GM12864 (cell line): ENCODE data around the gene SRSF5.
"Not testable (repeated sequence)": the region's sequence is repeated elsewhere in the genome, so short reads cannot be mapped to it uniquely, and the experiment has no call there.

Experiments
- DNase-seq: peaks from one replicate; pipeline ENCODE4 v3.0.0-alpha.2; 2011; ENCODE audit warnings: low read depth
- H3K4me3 ChIP-seq: 2 replicates; pipeline ENCODE4 v1.5.1; 2011; ENCODE audit warnings: mild to moderate bottlenecking, low read depth, low read length, control low read depth
- CTCF ChIP-seq: IDR thresholded peaks from 2 replicates; pipeline ENCODE4 v1.5.1; 2011; ENCODE audit warnings: low read depth, mild to moderate bottlenecking, moderate library complexity, low read length, control low read depth, inconsistent platforms; ENCODE audit errors: missing control alignments

SRSF5 gene

DNA sequence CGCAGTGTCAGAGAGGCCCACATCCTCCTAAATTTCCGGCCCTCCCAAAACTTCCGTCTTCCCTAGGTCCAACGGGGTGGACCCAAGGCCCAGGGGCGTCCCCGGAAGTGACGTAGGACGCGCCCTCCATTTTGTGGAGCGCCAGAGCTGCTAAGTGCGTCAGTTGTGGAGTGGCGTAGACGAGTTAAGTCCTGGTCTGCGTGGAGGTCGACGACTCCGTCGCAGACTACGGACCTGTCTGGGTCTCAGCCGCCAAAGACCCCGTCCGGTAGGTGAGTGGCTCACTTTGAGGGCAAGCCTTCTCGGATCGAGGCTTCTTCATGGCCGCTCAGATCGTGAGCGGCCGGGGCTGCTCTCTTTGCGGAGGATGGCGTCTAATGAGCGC, at the start of gene SRSF5:
Gene SRSF5 (plus strand): TSS at position 159 of the 385 bp plus-strand sequence. CDS start 1,015 bp downstream, outside the sequence.
- no peak for TF ChIP-seq CTCF
- peak; percentile 94 for DNase-seq
- peak within 1 kb of the TSS; percentile 100 for H3K4me3 ChIP-seq

DNA sequence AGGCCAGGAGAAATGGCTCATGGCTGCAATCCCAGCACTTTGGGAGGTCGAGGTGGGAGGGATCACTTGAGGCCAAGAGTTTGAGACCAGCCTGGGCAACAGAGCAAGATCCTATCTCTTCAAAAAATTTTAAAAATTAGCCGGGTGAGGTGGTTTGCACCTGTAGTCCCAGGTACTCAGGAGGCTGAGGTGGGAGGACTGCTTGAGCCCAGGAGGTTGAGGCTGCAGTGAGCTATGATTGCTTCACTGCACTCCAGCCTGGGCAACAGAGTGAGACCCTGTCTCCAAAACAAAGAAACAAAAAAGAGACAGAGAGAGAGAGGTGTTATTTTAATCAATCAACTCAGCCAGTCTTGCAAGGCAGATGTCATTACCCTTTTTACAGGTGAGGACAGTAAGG, 48.3 kb upstream of the SRSF5 start:
- not testable (repeated sequence) for H3K4me3 ChIP-seq, DNase-seq

- no peak overlapping the region for H3K4me3 ChIP-seq
- DNase-seq: no peak
- TF ChIP-seq CTCF: no peak
Observed at GRCh38 chr14:69719501-69719951, 47.4 kb upstream of the SRSF5 start.

DNA sequence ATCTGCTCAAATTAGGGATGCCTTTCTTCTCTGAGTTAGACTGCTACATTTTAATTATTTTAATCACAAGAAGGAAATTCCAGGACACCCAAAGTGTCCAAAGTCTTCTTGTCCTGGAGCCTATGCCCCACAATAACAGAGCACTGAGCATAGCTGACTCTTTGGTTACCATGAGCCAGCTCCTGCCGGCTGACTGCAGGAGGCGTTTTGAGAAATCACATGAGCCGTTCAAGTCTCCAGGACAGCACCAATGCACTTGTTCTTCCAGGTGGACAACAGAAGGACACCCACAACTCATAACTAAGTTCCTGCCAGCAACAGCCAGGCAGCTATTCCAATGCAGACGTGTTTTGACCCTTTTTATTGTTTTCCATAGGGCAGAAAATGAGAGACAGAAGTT, 46.0 kb upstream of the SRSF5 start:
- H3K4me3 ChIP-seq: no peak overlapping the region
- DNase-seq: no peak
- TF ChIP-seq CTCF: no peak

- TF ChIP-seq CTCF: peak; percentile 94
- no peak for DNase-seq
- H3K4me3 ChIP-seq: peak overlapping the region; percentile 52
Observed at GRCh38 chr14:69726761-69727511, 40.0 kb upstream of the SRSF5 start.

GRCh38 chr14:69727860-69728259, 39.1 kb upstream of the SRSF5 start:
- TF ChIP-seq CTCF: no peak
- no peak for DNase-seq

DNA sequence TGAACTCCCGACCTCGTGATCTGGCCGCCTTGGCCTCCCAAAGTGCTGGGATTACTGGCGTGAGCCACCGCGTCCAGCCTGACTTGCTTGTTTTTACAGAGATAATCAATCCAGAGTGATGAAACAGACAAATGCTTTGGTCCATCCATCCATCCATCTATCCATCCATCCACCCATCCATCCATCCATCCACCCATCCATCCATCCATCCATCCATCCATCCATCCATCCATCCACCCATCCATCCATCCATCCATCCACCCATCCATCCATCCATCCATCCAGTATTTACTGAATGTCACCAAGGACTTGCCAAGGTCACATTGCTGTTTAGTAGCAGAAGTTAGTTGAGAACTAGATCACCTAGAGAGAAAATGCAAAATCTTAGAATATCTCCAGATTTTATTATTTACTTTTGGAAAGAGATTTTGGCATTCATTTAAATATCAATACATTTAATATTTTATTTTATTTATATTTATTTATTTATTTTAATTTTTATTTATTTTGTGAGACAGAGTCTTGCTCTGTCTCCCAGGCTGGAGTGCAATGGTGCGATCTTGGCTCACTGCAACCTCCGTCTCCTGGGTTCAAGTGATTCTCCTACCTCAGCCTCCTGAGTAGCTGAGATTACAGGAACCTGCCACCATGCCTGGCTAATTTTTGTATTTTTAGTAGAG, 34.9 kb upstream of the SRSF5 start:
- not testable (repeated sequence) for H3K4me3 ChIP-seq, DNase-seq

More at GRCh38 chr14:69727860-69728259, 39.1 kb upstream of the SRSF5 start:
- no peak overlapping the region for H3K4me3 ChIP-seq

GRCh38 chr14:69736405-69736804, 30.5 kb upstream of the SRSF5 start:
- DNase-seq: not testable (repeated sequence)

More at GRCh38 chr14:69736405-69736804, 30.5 kb upstream of the SRSF5 start:
- not testable (repeated sequence) for H3K4me3 ChIP-seq
